CD14-positive monocyte (primary cell): ENCODE data around the gene LRRC8A. TPM values are rescaled to one million over a fixed set of nuclear protein-coding genes. Genes with fewer than 3 reads are reported as not detected.

Source experiments
- DNase-seq, 3 donors: peaks; one replicate each; pipeline ENCODE4 v3.0.0-alpha.2; 2011 to 2022
- H2AFZ ChIP-seq: 2 replicates; pipeline ENCODE4 v1.6.0; 2012; ENCODE audit warnings: mild to moderate bottlenecking, low read depth, low read length, inconsistent platforms; ENCODE audit not compliant: insufficient read depth, poor library complexity, severe bottlenecking
- H3K27ac ChIP-seq, 2 donors: 1 replicate in 1 of 2; 2 replicates in 1 of 2; pipeline ENCODE4 v1.5.1; 2012 to 2013; ENCODE audit warnings: low read length in 2 of 2, control low read depth in 1 of 2, inconsistent platforms in 1 of 2, low read depth in 1 of 2, mild to moderate bottlenecking in 1 of 2
- H3K27me3 ChIP-seq, 2 donors: one replicate each; pipeline versions ENCODE4 v1.6.0 to v1.6.1; 2011 to 2013; ENCODE audit warnings: low read length in 2 of 2; ENCODE audit not compliant: control insufficient read depth in 2 of 2, insufficient read depth in 2 of 2
- H3K36me3 ChIP-seq, 2 donors: replicated peaks in 1 of 2; 1 replicate in 1 of 2; 2 replicates in 1 of 2; pipeline versions ENCODE4 v1.5.1 to v1.6.1; 2012 to 2013; ENCODE audit warnings: low read length in 2 of 2, control low read depth in 1 of 2, inconsistent platforms in 1 of 2, mild to moderate bottlenecking in 1 of 2; ENCODE audit not compliant: insufficient read depth in 2 of 2, control insufficient read depth in 1 of 2
- H3K4me1 ChIP-seq, 2 donors: 1 replicate in 1 of 2; 2 replicates in 1 of 2; pipeline versions ENCODE4 v1.5.1 to v1.6.1; 2012 to 2013; ENCODE audit warnings: low read length in 2 of 2, control low read depth in 1 of 2, inconsistent platforms in 1 of 2, mild to moderate bottlenecking in 1 of 2, moderate library complexity in 1 of 2; ENCODE audit not compliant: insufficient read depth in 2 of 2, control insufficient read depth in 1 of 2
- H3K4me2 ChIP-seq: replicated peaks from 2 replicates; pipeline ENCODE3; 2012; ENCODE audit warnings: low read length, moderate library complexity, mild to moderate bottlenecking; ENCODE audit not compliant: poor library complexity, severe bottlenecking; ENCODE audit errors: extremely low read depth
- H3K4me3 ChIP-seq, 3 experiments: fragments of 200-600 bp in 1 of 3; sonication (generic) in 1 of 3; replicated peaks in 1 of 3; 1 replicate in 2 of 3; 2 replicates in 1 of 3; pipeline ENCODE4 v1.5.1; 2011 to 2013; ENCODE audit warnings: low read length in 3 of 3, mild to moderate bottlenecking in 3 of 3, control low read depth in 2 of 3, low read depth in 2 of 3, inconsistent platforms in 1 of 3, moderate library complexity in 1 of 3
- H3K79me2 ChIP-seq: 2 replicates; pipeline ENCODE4 v1.6.0; 2012; ENCODE audit warnings: mild to moderate bottlenecking, control low read depth, inconsistent platforms, low read length, moderate library complexity; ENCODE audit not compliant: insufficient read depth
- H3K9ac ChIP-seq: 2 replicates; pipeline ENCODE4 v1.6.0; 2017; ENCODE audit warnings: low read length, mild to moderate bottlenecking; ENCODE audit not compliant: insufficient read depth, poor library complexity, severe bottlenecking
- H3K9me3 ChIP-seq, 2 donors: replicated peaks in 1 of 2; 1 replicate in 1 of 2; 2 replicates in 1 of 2; pipeline versions ENCODE4 v1.5.1 to v1.6.1; 2012 to 2013; ENCODE audit warnings: low read length in 2 of 2, control low read depth in 1 of 2; ENCODE audit not compliant: control insufficient read depth in 1 of 2, insufficient read depth in 1 of 2
- H4K20me1 ChIP-seq: 2 replicates; pipeline ENCODE4 v1.6.0; 2012; ENCODE audit warnings: mild to moderate bottlenecking, low read length, control low read depth, moderate library complexity; ENCODE audit not compliant: insufficient read depth
- H3K27ac Mint-ChIP-seq, 7 donors: one replicate each; pipeline ENCODE4 v1.8.0; 2020; ENCODE audit warnings: mild to moderate bottlenecking in 7 of 7, mixed read lengths in 7 of 7, moderate library complexity in 6 of 7, inconsistent platforms in 2 of 7
- H3K27me3 Mint-ChIP-seq, 3 donors: one replicate each; pipeline ENCODE4 v1.8.0; 2021 to 2022; ENCODE audit warnings: low read depth in 3 of 3, mild to moderate bottlenecking in 3 of 3, mixed read lengths in 3 of 3, moderate library complexity in 3 of 3, inconsistent platforms in 1 of 3
- H3K36me3 Mint-ChIP-seq, 2 donors: one replicate each; pipeline ENCODE4 v1.8.0; 2020; ENCODE audit warnings: mixed read lengths in 2 of 2, inconsistent platforms in 1 of 2, mild to moderate bottlenecking in 1 of 2
- H3K4me1 Mint-ChIP-seq: one replicate; pipeline ENCODE4 v1.8.0; 2020; ENCODE audit warnings: mild to moderate bottlenecking, mixed read lengths
- H3K4me3 Mint-ChIP-seq, 2 donors: one replicate each; pipeline ENCODE4 v1.8.0; 2020; ENCODE audit warnings: mild to moderate bottlenecking in 2 of 2, mixed read lengths in 2 of 2, moderate library complexity in 1 of 2
- H3K9me3 Mint-ChIP-seq, 7 donors: one replicate each; pipeline ENCODE4 v1.8.0; 2020 to 2022; ENCODE audit warnings: mixed read lengths in 7 of 7, mild to moderate bottlenecking in 6 of 7, moderate library complexity in 6 of 7, inconsistent platforms in 2 of 7
- WGBS: methylation state at CpG from one replicate; pipeline ENCODE4 v1.1.5; 2013; ENCODE audit warnings: missing lambda C conversion rate; ENCODE audit not compliant: insufficient coverage; 5-methylcytosine and 5-hydroxymethylcytosine counted together
- intact Hi-C, 2 donors: fragments of 100-400 bp; cut with micrococcal nuclease; formaldehyde crosslinking; loops; one replicate each; pipeline versions ENCODE4 v1.15.0 to v1.15.1; 2023
- polyA plus RNA-seq, 3 donors: library from polyadenylated mRNA; depleted of rRNA in 1 of 3; unstranded in 2 of 3; stranded (reverse) in 1 of 3; fragments of 300-500 nt in 2 of 3; fragments of >200 nt in 1 of 3; fragmentation: Illumina TruSeq in 2 of 3; gene quantifications; 1 replicate in 2 of 3; 2 replicates in 1 of 3; pipeline ENCODE4 v1.2.3, GENCODE V29; 2012 to 2021
- TF ChIP-seq, protein P1 (sequence below): fragments of 200-600 bp; IDR thresholded peaks from one replicate; pipeline ENCODE4 v1.8.0; 2022; ENCODE audit warnings: antibody characterized with exemption, mild to moderate bottlenecking

Gene LRRC8A
- polyA plus RNA-seq, 3 donors: 7.8 to 10.8 (median 10.3) TPM

DNA sequence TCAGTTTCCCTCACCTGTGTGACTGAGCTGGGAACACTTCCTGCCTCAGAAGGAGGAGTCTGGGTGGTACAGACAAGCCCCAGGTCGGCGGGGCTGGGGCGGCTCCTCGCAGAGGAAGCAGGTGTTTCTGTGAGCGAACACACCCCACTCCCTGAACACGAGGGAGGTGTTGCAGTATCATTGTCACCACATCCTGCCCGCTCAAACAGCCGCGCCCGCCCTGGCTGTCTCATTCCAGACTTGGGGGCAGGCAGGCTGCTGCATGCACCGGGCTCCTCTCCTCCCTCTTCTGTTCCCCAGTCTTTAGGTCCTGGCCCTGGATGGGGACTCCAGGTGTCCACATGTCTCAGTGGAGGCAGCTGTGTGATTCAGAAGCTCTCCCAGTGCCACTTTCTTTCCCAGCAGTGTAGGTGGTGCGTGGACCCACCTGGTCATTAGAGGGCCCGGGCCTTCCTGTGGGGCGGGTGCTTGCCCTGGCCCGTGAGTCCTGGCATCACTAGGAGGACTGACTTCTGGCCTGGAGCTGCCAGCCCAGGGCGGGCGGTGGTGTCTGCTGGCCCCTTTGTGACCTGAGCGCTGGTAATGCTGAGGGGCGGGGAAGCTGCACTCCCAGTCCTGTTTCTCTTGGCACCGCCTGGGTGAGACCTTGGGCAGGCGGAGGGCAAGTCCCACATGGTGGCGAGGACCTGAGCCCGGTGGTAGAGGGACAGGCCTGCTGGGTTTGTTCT is 20.6 kb downstream of the LRRC8A start:
- peaks cover 33% of the 10 kb centered on the region for H3K4me1 Mint-ChIP-seq
- no peak overlapping the region for H3K4me3 ChIP-seq
- peak overlapping the region in 1 of 2 donors; percentile 4 for H3K4me3 Mint-ChIP-seq
- no peaks in the 10 kb centered on the region for H3K27me3 ChIP-seq
- H3K79me2 ChIP-seq: peaks cover 6% of the 10 kb centered on the region
- peak overlapping the region in 3 of 7 donors; percentile 41 to 76 (median 63) for H3K27ac Mint-ChIP-seq
- intact Hi-C loops: no loop called here
- no peak overlapping the region for H2AFZ ChIP-seq
- no peak for DNase-seq
- TF ChIP-seq, protein P1, sequence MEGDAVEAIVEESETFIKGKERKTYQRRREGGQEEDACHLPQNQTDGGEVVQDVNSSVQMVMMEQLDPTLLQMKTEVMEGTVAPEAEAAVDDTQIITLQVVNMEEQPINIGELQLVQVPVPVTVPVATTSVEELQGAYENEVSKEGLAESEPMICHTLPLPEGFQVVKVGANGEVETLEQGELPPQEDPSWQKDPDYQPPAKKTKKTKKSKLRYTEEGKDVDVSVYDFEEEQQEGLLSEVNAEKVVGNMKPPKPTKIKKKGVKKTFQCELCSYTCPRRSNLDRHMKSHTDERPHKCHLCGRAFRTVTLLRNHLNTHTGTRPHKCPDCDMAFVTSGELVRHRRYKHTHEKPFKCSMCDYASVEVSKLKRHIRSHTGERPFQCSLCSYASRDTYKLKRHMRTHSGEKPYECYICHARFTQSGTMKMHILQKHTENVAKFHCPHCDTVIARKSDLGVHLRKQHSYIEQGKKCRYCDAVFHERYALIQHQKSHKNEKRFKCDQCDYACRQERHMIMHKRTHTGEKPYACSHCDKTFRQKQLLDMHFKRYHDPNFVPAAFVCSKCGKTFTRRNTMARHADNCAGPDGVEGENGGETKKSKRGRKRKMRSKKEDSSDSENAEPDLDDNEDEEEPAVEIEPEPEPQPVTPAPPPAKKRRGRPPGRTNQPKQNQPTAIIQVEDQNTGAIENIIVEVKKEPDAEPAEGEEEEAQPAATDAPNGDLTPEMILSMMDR: no peak
- no peaks in the 10 kb centered on the region for H3K9me3 ChIP-seq
- no peak overlapping the region for H3K27ac ChIP-seq
- peaks cover 0 to 4% (median 0%) of the 10 kb centered on the region in 3 donors for H3K27me3 Mint-ChIP-seq
- no peak overlapping the region for H3K4me2 ChIP-seq
- WGBS: 36% methylated on average over 18 of the region's 23 CpGs
- H4K20me1 ChIP-seq: peaks cover 16% of the 10 kb centered on the region
- peaks cover 3 to 14% of the 10 kb centered on the region in 2 donors for H3K36me3 ChIP-seq
- H3K9me3 Mint-ChIP-seq: no peaks in the 10 kb centered on the region
- peaks cover 9 to 22% of the 10 kb centered on the region in 2 donors for H3K36me3 Mint-ChIP-seq
- H3K4me1 ChIP-seq: peaks cover 28 to 32% of the 10 kb centered on the region in 2 donors
- H3K9ac ChIP-seq: peak overlapping the region; percentile 29

DNA sequence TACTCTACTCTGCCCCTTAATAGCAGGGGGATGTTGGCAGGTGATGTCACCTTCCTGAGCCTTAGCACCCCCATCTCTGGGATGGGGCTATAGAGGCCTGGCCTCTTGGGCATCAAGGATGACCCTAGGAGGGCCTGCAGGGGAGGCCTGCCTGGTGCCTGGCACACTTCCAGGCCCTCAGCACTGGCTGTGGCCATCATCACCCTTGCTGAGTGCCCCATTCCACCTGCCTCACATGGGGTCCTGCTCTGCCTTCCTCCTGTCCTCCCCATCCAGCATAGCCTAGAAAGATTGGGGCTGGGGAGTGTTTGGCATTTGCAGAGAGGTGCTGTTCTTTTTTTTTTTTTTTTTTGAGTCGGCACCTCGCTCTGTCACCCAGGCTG is 21.1 kb downstream of the LRRC8A start:
- intact Hi-C loops: no loop called here
- TF ChIP-seq, protein P1: no peak
- Histone ChIP-seq H4K20me1 (peaks cover 16% of the 10 kb centered on the region), H3K27ac (no peak overlapping the region), H3K9me3 (no peaks in the 10 kb centered on the region), H2AFZ (no peak overlapping the region), H3K4me3 (no peak overlapping the region), H3K4me1 (peaks cover 28 to 32% of the 10 kb centered on the region in 2 donors), H3K79me2 (peaks cover 6% of the 10 kb centered on the region), H3K4me2 (no peak overlapping the region), H3K27me3 (no peaks in the 10 kb centered on the region), H3K9ac (no peak overlapping the region), H3K36me3 (peaks cover 8 to 16% of the 10 kb centered on the region in 2 donors)
- Mint-ChIP-seq H3K27ac (peak overlapping the region in 2 of 7 donors; percentile 15 to 63), H3K27me3 (peaks cover 0 to 6% (median 0%) of the 10 kb centered on the region in 3 donors), H3K36me3 (peaks cover 15 to 22% of the 10 kb centered on the region in 2 donors), H3K9me3 (peaks cover 0 to 1% (median 0%) of the 10 kb centered on the region in 7 donors), H3K4me3 (no peak overlapping the region), H3K4me1 (peaks cover 32% of the 10 kb centered on the region)
- DNase-seq: no peak
- WGBS: no CpG with 5 or more reads among the region's 2 CpGs
